ENCODE data around the gene ERN1. TPM values are rescaled to one million over a fixed set of nuclear protein-coding genes. Genes with fewer than 3 reads are reported as not detected.
A peak's percentile ranks its signal among the peaks of the same experiment; 100 is the strongest.

Gene ERN1
- total and polyA plus RNA-seq, 2 of the 13 experiments (the other 11 are each of a cell fraction or from before 2014, with no cell fraction given), result 6.0 to 12.7 TPM

DNA sequence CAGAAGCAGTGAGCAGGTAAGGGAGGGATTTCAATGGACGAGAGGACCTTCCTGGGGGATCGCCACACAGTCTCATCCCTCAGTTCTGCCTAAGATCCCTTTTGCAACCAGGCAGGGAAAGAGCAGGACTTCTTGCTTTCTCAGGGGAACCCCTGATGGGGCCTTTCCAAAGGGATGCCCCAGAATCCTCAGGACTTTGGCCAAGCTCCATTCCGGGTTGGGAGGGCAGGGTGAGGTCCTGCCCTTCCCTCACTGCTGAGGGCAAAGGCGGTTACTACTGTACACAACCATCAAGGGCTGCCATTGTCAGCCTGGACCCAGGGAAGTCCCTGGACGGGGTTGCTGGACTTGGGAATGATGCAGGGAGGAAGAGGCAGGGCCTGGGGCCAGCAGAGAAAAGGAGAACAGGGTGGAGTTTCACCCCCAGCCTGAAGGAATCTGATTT, 122.1 kb downstream of the ERN1 start (continued):
- TF ChIP-seq, protein P1, sequence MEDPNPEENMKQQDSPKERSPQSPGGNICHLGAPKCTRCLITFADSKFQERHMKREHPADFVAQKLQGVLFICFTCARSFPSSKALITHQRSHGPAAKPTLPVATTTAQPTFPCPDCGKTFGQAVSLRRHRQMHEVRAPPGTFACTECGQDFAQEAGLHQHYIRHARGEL (CRISPR knock-in tag; IDR thresholded peaks at IDR 0.05), result no peak
- TF ChIP-seq IRF2 (CRISPR knock-in tag; IDR thresholded peaks at IDR 0.05) (no peak; the same call in 1 of the 2 replicates), NFKBIZ (CRISPR knock-in tag; IDR thresholded peaks at IDR 0.05) (no peak), MIER2 (CRISPR knock-in tag; IDR thresholded peaks at IDR 0.05) (0 out of 2 replicates have a peak, but pooled peaks have one; percentile 30), MTF1 (CRISPR knock-in tag; IDR thresholded peaks at IDR 0.05) (no peak), ONECUT2 (CRISPR knock-in tag; IDR thresholded peaks at IDR 0.05) (no peak), YEATS2 (CRISPR knock-in tag; IDR thresholded peaks at IDR 0.05; ENCODE audit: borderline replicate concordance) (no peak), CHD4 (IDR thresholded peaks at IDR 0.05; ENCODE audit: borderline replicate concordance, low read length) (no peak), HNRNPK (IDR thresholded peaks at IDR 0.05; ENCODE audit: low read depth, low read length, poor library complexity, severe bottlenecking) (no peak), MED8 (CRISPR knock-in tag; IDR thresholded peaks at IDR 0.05; ENCODE audit: insufficient replicate concordance) (peak; percentile 27), ZNF317 (CRISPR knock-in tag; IDR thresholded peaks at IDR 0.05) (no peak), ZNF607 (CRISPR knock-in tag; IDR thresholded peaks at IDR 0.05; ENCODE audit: borderline replicate concordance) (no peak), PPARG (CRISPR knock-in tag; conservative IDR thresholded peaks at IDR 0.05) (0 out of 2 replicates have a peak, but pooled peaks have one; percentile 16), DPF2 (CRISPR knock-in tag; IDR thresholded peaks at IDR 0.05; ENCODE audit: borderline replicate concordance, low read depth) (peak; percentile 70; the same call in 1 of the 2 replicates), SETDB1 (CRISPR knock-in tag; IDR thresholded peaks at IDR 0.05; ENCODE audit: borderline replicate concordance) (no peak), PLRG1 (conservative IDR thresholded peaks at IDR 0.05) (no peak), ZNF260 (CRISPR knock-in tag; IDR thresholded peaks at IDR 0.05; ENCODE audit: borderline replicate concordance, low read depth) (no peak), DMAP1 (CRISPR knock-in tag; IDR thresholded peaks at IDR 0.05) (no peak)
- TF ChIP-seq, protein P2, sequence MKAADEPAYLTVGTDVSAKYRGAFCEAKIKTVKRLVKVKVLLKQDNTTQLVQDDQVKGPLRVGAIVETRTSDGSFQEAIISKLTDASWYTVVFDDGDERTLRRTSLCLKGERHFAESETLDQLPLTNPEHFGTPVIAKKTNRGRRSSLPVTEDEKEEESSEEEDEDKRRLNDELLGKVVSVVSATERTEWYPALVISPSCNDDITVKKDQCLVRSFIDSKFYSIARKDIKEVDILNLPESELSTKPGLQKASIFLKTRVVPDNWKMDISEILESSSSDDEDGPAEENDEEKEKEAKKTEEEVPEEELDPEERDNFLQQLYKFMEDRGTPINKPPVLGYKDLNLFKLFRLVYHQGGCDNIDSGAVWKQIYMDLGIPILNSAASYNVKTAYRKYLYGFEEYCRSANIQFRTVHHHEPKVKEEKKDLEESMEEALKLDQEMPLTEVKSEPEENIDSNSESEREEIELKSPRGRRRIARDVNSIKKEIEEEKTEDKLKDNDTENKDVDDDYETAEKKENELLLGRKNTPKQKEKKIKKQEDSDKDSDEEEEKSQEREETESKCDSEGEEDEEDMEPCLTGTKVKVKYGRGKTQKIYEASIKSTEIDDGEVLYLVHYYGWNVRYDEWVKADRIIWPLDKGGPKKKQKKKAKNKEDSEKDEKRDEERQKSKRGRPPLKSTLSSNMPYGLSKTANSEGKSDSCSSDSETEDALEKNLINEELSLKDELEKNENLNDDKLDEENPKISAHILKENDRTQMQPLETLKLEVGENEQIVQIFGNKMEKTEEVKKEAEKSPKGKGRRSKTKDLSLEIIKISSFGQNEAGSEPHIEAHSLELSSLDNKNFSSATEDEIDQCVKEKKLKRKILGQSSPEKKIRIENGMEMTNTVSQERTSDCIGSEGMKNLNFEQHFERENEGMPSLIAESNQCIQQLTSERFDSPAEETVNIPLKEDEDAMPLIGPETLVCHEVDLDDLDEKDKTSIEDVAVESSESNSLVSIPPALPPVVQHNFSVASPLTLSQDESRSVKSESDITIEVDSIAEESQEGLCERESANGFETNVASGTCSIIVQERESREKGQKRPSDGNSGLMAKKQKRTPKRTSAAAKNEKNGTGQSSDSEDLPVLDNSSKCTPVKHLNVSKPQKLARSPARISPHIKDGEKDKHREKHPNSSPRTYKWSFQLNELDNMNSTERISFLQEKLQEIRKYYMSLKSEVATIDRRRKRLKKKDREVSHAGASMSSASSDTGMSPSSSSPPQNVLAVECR (CRISPR knock-in tag; IDR thresholded peaks at IDR 0.05; ENCODE audit: borderline replicate concordance), result 0 out of 2 replicates have a peak, but pooled peaks have one; percentile 10
- TF ChIP-seq, protein P3, sequence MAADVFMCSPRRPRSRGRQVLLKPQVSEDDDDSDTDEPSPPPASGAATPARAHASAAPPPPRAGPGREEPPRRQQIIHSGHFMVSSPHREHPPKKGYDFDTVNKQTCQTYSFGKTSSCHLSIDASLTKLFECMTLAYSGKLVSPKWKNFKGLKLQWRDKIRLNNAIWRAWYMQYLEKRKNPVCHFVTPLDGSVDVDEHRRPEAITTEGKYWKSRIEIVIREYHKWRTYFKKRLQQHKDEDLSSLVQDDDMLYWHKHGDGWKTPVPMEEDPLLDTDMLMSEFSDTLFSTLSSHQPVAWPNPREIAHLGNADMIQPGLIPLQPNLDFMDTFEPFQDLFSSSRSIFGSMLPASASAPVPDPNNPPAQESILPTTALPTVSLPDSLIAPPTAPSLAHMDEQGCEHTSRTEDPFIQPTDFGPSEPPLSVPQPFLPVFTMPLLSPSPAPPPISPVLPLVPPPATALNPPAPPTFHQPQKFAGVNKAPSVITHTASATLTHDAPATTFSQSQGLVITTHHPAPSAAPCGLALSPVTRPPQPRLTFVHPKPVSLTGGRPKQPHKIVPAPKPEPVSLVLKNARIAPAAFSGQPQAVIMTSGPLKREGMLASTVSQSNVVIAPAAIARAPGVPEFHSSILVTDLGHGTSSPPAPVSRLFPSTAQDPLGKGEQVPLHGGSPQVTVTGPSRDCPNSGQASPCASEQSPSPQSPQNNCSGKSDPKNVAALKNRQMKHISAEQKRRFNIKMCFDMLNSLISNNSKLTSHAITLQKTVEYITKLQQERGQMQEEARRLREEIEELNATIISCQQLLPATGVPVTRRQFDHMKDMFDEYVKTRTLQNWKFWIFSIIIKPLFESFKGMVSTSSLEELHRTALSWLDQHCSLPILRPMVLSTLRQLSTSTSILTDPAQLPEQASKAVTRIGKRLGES (CRISPR knock-in tag; IDR thresholded peaks at IDR 0.05; ENCODE audit: borderline replicate concordance), result no peak
- TF ChIP-seq, protein P4, sequence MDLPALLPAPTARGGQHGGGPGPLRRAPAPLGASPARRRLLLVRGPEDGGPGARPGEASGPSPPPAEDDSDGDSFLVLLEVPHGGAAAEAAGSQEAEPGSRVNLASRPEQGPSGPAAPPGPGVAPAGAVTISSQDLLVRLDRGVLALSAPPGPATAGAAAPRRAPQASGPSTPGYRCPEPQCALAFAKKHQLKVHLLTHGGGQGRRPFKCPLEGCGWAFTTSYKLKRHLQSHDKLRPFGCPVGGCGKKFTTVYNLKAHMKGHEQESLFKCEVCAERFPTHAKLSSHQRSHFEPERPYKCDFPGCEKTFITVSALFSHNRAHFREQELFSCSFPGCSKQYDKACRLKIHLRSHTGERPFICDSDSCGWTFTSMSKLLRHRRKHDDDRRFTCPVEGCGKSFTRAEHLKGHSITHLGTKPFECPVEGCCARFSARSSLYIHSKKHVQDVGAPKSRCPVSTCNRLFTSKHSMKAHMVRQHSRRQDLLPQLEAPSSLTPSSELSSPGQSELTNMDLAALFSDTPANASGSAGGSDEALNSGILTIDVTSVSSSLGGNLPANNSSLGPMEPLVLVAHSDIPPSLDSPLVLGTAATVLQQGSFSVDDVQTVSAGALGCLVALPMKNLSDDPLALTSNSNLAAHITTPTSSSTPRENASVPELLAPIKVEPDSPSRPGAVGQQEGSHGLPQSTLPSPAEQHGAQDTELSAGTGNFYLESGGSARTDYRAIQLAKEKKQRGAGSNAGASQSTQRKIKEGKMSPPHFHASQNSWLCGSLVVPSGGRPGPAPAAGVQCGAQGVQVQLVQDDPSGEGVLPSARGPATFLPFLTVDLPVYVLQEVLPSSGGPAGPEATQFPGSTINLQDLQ (CRISPR knock-in tag; IDR thresholded peaks at IDR 0.05), result no peak

All from HepG2 (cell line).